Measurements from ENCODE around the gene ENPP1. TPM values are rescaled to one million over a fixed set of nuclear protein-coding genes. Genes with fewer than 3 reads are reported as not detected.

Gene ENPP1
- total RNA-seq, 1 donor from 2014 or later: 34.8 TPM

- no peaks in the 10 kb centered on the region for H3K4me1 Mint-ChIP-seq (ENCODE audit: low read depth)
- no peak overlapping the region for H3K4me3 Mint-ChIP-seq (ENCODE audit: low read depth)
- DNase-seq (ENCODE audit: low spot score): no peak
- intact Hi-C loops (cut with micrococcal nuclease): no loop called here
- peaks cover 27% of the 10 kb centered on the region for H3K27me3 Mint-ChIP-seq (ENCODE audit: low read depth)
- H3K9me3 Mint-ChIP-seq: no peaks in the 10 kb centered on the region
- H3K27ac Mint-ChIP-seq: no peak overlapping the region
- H3K36me3 Mint-ChIP-seq (ENCODE audit: low read depth): no peaks in the 10 kb centered on the region
Observed at GRCh38 chr6:131770776-131771175, 37.0 kb upstream of the ENPP1 start.

DNA sequence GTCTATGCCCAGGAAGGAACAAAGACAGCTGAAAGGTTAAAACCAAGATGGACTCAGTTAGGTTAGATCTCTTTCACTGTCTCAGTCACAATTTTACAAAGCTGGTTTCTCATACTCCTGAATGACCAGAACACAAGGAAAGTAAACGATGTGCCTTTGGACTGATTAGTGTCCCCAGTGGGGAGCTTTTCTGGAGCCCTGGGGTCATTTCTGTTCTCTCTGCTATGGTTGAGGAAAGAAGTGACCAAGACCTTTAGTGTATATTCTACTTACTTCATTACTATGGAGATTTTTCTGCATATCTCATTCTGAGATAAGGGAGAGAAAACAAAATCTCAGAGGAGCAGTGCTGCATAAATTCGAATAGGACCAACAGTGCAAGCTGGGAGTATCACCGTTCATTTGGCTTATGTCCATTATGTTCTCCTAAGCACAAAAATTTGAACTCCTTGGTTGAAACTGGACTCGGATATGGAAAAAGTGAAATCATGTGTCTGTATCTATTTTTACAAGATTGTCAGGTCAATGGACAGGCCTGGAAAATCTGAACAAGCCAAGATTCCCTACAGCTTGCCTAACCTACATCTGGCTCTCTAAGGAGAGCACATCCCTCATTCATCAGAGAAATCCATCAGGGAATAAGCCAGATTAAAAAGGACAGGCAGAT, 34.4 kb upstream of the ENPP1 start:
- Mint-ChIP-seq H3K27ac (no peak overlapping the region), H3K4me1 (ENCODE audit: low read depth) (no peaks in the 10 kb centered on the region), H3K4me3 (ENCODE audit: low read depth) (no peak overlapping the region), H3K27me3 (ENCODE audit: low read depth) (peaks cover 24% of the 10 kb centered on the region), H3K9me3 (no peaks in the 10 kb centered on the region), H3K36me3 (ENCODE audit: low read depth) (no peaks in the 10 kb centered on the region)
- intact Hi-C loops (cut with micrococcal nuclease): no loop called here
- DNase-seq (ENCODE audit: low spot score): no peak

- Mint-ChIP-seq H3K4me3 (ENCODE audit: low read depth) (no peak overlapping the region), H3K27me3 (ENCODE audit: low read depth) (peaks cover 23% of the 10 kb centered on the region), H3K9me3 (no peaks in the 10 kb centered on the region), H3K4me1 (ENCODE audit: low read depth) (no peaks in the 10 kb centered on the region), H3K36me3 (ENCODE audit: low read depth) (no peaks in the 10 kb centered on the region), H3K27ac (no peak overlapping the region)
- intact Hi-C loops (cut with micrococcal nuclease): no loop called here
- DNase-seq (ENCODE audit: low spot score): no peak
Observed at GRCh38 chr6:131775886-131776285, 31.9 kb upstream of the ENPP1 start.

DNA sequence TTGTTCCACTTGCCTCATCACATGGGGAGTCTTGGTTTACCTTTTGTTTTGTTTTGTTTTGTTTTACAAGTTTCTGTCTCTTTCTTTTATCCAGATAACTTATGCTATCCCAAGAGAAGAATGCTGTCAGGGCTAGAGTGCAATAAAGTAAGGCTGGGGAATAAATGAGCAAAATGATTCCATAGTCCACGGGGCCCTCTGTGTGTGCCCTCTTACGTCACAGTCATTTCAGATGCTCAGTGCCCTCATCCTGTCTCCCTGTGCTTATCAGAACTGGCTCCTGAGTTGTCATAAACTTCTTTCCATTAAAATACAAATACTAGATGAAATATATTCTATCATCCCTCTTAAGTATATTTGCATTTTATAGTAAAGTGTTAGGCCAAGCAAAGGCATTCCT, 30.8 kb upstream of the ENPP1 start:
- Mint-ChIP-seq H3K36me3 (ENCODE audit: low read depth) (no peaks in the 10 kb centered on the region), H3K27ac (no peak overlapping the region), H3K4me1 (ENCODE audit: low read depth) (no peaks in the 10 kb centered on the region), H3K9me3 (no peaks in the 10 kb centered on the region), H3K27me3 (ENCODE audit: low read depth) (peaks cover 20% of the 10 kb centered on the region), H3K4me3 (ENCODE audit: low read depth) (no peak overlapping the region)
- DNase-seq (ENCODE audit: low spot score): no peak
- intact Hi-C loops (cut with micrococcal nuclease): no loop called here

GRCh38 chr6:131778169-131778568, 29.7 kb upstream of the ENPP1 start:
- DNase-seq (ENCODE audit: low spot score): no peak
- Mint-ChIP-seq H3K27me3 (ENCODE audit: low read depth) (peaks cover 16% of the 10 kb centered on the region), H3K4me3 (ENCODE audit: low read depth) (no peak overlapping the region), H3K36me3 (ENCODE audit: low read depth) (no peaks in the 10 kb centered on the region), H3K27ac (no peak overlapping the region), H3K4me1 (ENCODE audit: low read depth) (no peaks in the 10 kb centered on the region), H3K9me3 (no peaks in the 10 kb centered on the region)
- intact Hi-C loops (cut with micrococcal nuclease): no loop called here

- H3K4me3 Mint-ChIP-seq (ENCODE audit: low read depth): no peak overlapping the region
Observed at GRCh38 chr6:131779304-131779703, 28.5 kb upstream of the ENPP1 start.

GRCh38 chr6:131780600-131780999, 27.2 kb upstream of the ENPP1 start:
- H3K27me3 Mint-ChIP-seq (ENCODE audit: low read depth): peaks cover 7% of the 10 kb centered on the region
- intact Hi-C loops (cut with micrococcal nuclease): no loop called here
- H3K27ac Mint-ChIP-seq: no peak overlapping the region
- no peak for DNase-seq (ENCODE audit: low spot score)
- no peaks in the 10 kb centered on the region for H3K4me1 Mint-ChIP-seq (ENCODE audit: low read depth)
- H3K9me3 Mint-ChIP-seq: peaks cover 7% of the 10 kb centered on the region
- H3K36me3 Mint-ChIP-seq (ENCODE audit: low read depth): no peaks in the 10 kb centered on the region
- no peak overlapping the region for H3K4me3 Mint-ChIP-seq (ENCODE audit: low read depth)

More at GRCh38 chr6:131779304-131779703, 28.5 kb upstream of the ENPP1 start:
- no peaks in the 10 kb centered on the region for H3K36me3 Mint-ChIP-seq (ENCODE audit: low read depth)
- H3K4me1 Mint-ChIP-seq (ENCODE audit: low read depth): no peaks in the 10 kb centered on the region
- DNase-seq (ENCODE audit: low spot score): no peak
- H3K27ac Mint-ChIP-seq: no peak overlapping the region
- peaks cover 12% of the 10 kb centered on the region for H3K27me3 Mint-ChIP-seq (ENCODE audit: low read depth)
- no peaks in the 10 kb centered on the region for H3K9me3 Mint-ChIP-seq
- intact Hi-C loops (cut with micrococcal nuclease): no loop called here

DNA sequence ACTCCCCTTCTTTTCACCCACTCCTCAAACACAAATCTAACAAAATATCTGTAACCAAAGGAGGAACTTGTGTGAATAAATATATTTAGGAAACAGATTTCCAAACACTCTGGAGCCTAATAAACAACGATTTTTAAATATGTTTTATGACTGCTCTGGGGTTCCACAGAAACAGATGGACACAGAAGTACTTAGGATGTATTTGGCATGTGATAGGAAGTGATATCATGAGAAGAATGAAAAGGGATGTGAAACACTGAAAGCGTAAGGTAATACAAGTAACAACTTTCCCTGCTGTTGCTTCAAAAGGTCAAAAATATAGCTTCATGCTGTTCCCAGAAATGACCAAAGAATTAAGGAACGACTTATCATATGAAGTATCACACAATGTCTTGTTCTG, 26.1 kb upstream of the ENPP1 start:
- Mint-ChIP-seq H3K27me3 (ENCODE audit: low read depth) (peaks cover 6% of the 10 kb centered on the region), H3K27ac (no peak overlapping the region), H3K4me3 (ENCODE audit: low read depth) (no peak overlapping the region), H3K4me1 (ENCODE audit: low read depth) (peaks cover 2% of the 10 kb centered on the region), H3K9me3 (peaks cover 11% of the 10 kb centered on the region), H3K36me3 (ENCODE audit: low read depth) (no peaks in the 10 kb centered on the region)
- intact Hi-C loops (cut with micrococcal nuclease): no loop called here
- DNase-seq (ENCODE audit: low spot score): no peak

GRCh38 chr6:131782764-131783163, 25.1 kb upstream of the ENPP1 start:
- intact Hi-C loops (cut with micrococcal nuclease): no loop called here
- Mint-ChIP-seq H3K27ac (no peak overlapping the region), H3K9me3 (peaks cover 11% of the 10 kb centered on the region), H3K36me3 (ENCODE audit: low read depth) (no peaks in the 10 kb centered on the region), H3K27me3 (ENCODE audit: low read depth) (peaks cover 6% of the 10 kb centered on the region), H3K4me1 (ENCODE audit: low read depth) (peaks cover 13% of the 10 kb centered on the region), H3K4me3 (ENCODE audit: low read depth) (no peak overlapping the region)
- DNase-seq (ENCODE audit: low spot score): no peak

- H3K9me3 Mint-ChIP-seq: peaks cover 11% of the 10 kb centered on the region
- H3K4me3 Mint-ChIP-seq (ENCODE audit: low read depth): no peak overlapping the region
- intact Hi-C loops (cut with micrococcal nuclease): no loop called here
- no peak overlapping the region for H3K27ac Mint-ChIP-seq
- peaks cover 24% of the 10 kb centered on the region for H3K4me1 Mint-ChIP-seq (ENCODE audit: low read depth)
- H3K36me3 Mint-ChIP-seq (ENCODE audit: low read depth): no peaks in the 10 kb centered on the region
- H3K27me3 Mint-ChIP-seq (ENCODE audit: low read depth): peaks cover 2% of the 10 kb centered on the region
- DNase-seq (ENCODE audit: low spot score): no peak
Observed at GRCh38 chr6:131784561-131784960, 23.3 kb upstream of the ENPP1 start.

DNA sequence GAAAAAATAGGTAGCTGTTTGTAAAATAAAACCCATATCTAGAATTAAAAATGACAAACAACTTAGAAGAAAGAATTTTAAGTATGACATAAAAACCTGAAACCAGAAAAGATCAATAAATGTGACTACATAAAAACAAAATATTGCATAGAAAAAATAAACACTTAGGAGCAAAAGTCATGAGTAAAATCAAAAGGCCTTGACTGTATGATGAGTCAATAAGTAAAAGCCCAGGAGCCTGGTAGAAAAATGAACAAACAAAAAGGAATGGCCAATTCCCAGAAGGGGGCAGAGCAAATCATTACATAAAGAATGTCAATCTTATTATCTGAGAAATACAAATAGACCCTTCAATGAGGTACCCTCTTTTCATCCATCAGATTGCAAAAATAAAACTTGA, 20.7 kb upstream of the ENPP1 start:
- H3K9me3 Mint-ChIP-seq: peaks cover 11% of the 10 kb centered on the region
- H3K27ac Mint-ChIP-seq: no peak overlapping the region
- peaks cover 32% of the 10 kb centered on the region for H3K4me1 Mint-ChIP-seq (ENCODE audit: low read depth)
- no peak for DNase-seq (ENCODE audit: low spot score)
- H3K4me3 Mint-ChIP-seq (ENCODE audit: low read depth): no peak overlapping the region
- H3K27me3 Mint-ChIP-seq (ENCODE audit: low read depth): no peaks in the 10 kb centered on the region
- H3K36me3 Mint-ChIP-seq (ENCODE audit: low read depth): no peaks in the 10 kb centered on the region
- intact Hi-C loops (cut with micrococcal nuclease): loop anchor here (5.0 kb wide), 2 partner anchors 505 to 580 kb away; no protein-coding TSS in a partner anchor

DNA sequence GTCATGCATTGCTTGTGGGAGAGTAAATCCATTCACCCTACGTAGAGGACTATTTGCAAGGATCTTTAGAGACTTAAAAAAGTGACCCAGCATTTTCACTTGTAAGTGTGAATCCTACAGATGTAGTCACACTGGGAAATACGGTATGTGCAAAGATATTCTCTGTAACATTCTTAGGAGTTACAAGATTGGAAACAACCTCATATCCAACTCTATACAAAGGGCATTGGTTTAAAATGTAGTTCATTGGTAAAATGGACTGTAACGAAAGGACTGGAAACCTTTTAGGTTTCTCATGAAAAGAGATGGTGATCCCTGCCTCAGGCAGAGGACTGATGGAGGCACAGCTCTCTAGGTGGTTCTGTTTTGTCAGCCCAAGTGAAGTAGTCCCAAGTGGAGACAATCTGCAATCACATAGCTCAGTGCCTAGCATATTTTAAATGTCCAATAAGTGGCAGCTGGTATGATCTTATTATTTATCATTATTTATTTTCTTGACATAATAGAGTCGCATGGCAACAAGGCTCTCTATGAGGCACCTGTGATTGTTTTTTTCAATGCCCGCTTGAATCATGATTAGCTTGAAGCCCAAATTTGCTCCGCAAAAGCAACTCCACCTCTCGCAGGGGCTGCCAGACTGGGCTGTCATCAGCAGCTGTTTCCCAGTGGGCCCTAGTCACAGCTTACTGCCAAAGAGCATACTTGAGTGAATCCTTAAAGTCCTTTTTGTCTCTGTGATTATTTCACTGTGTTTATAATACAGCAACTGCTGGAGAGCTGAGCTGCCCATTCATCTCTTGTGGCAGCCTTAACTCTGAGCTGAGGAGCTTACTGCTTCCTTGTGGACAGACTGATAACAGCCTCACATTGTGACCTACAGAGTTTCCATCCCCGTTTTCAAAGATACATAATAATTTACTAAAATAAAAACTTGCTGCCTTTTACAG, 19.8 kb upstream of the ENPP1 start:
- Mint-ChIP-seq H3K27ac (no peak overlapping the region), H3K4me3 (ENCODE audit: low read depth) (no peak overlapping the region), H3K9me3 (peaks cover 11% of the 10 kb centered on the region), H3K4me1 (ENCODE audit: low read depth) (peaks cover 37% of the 10 kb centered on the region), H3K36me3 (ENCODE audit: low read depth) (no peaks in the 10 kb centered on the region), H3K27me3 (ENCODE audit: low read depth) (no peaks in the 10 kb centered on the region)
- DNase-seq (ENCODE audit: low spot score): no peak
- intact Hi-C loops (cut with micrococcal nuclease): loop anchor here (2.0 to 5.0 kb wide), 5 partner anchors 19 to 579 kb away; no protein-coding TSS in a partner anchor

- Mint-ChIP-seq H3K4me1 (ENCODE audit: low read depth) (peaks cover 39% of the 10 kb centered on the region), H3K27ac (peak overlapping the region; percentile 78), H3K27me3 (ENCODE audit: low read depth) (no peaks in the 10 kb centered on the region), H3K4me3 (ENCODE audit: low read depth) (peak overlapping the region; percentile 27), H3K36me3 (ENCODE audit: low read depth) (no peaks in the 10 kb centered on the region), H3K9me3 (peaks cover 11% of the 10 kb centered on the region)
- intact Hi-C loops (cut with micrococcal nuclease): loop anchor here (1.0 to 5.0 kb wide), 8 partner anchors 13 to 578 kb away; partner anchors contain the start of gene MED23
- no peak for DNase-seq (ENCODE audit: low spot score)
Observed at GRCh38 chr6:131789219-131789618, 18.6 kb upstream of the ENPP1 start.
